HG02588 (cell line): ENCODE measurements around the gene RABL6.

ENCODE experiments used
- ATAC-seq: cut with Tn5 transposase; IDR thresholded peaks from one replicate; pipeline ENCODE4 v1.9.1; 2021; ENCODE audit warnings: mild to moderate bottlenecking, moderate library complexity; ENCODE audit not compliant: unreplicated experiment

RABL6 gene

GRCh38 chr9:136814725-136815421 is 7.1 kb downstream of the RABL6 start:
- ATAC-seq: no peak

GRCh38 chr9:136815422-136815782 is 7.7 kb downstream of the RABL6 start:
- no peak for ATAC-seq

GRCh38 chr9:136820971-136821825 is 13.4 kb downstream of the RABL6 start:
- ATAC-seq: no peak

DNA sequence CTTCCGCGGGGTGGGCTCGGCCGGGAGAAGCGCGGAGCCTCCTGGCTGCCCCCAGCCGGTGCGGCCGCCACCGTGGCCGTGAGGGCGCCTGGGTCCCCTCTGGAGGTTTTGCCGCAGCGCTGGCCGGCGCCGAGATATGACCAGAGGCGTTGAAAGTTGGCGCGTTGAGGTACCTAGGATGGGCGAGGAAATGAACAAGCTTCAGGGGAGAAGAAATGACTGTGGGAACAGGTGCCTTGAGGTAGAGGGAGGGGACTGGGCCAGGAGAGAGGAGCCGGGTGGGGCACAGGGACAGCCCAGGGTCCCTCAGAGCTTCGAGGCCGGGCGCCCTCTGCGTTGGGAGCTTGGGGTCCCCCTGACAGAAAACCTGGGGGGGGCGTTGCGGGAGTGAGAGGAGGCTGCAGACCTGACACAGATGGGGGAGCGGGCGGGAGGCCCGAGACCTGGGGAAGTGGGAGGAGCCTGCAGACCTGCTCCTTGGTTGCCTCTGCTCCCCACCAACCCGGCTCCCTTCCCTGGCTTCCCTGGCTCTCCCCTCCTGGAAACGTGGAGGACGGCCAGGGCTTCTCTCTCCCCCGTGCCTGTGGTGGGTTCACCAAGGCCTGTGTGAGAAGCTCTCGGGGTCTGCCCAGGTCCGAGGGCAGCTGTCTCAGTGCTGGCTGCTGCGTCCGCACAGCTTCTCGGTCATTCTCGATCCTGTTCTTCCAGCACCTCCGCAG is 14.2 kb downstream of the RABL6 start:
- ATAC-seq: no peak

DNA sequence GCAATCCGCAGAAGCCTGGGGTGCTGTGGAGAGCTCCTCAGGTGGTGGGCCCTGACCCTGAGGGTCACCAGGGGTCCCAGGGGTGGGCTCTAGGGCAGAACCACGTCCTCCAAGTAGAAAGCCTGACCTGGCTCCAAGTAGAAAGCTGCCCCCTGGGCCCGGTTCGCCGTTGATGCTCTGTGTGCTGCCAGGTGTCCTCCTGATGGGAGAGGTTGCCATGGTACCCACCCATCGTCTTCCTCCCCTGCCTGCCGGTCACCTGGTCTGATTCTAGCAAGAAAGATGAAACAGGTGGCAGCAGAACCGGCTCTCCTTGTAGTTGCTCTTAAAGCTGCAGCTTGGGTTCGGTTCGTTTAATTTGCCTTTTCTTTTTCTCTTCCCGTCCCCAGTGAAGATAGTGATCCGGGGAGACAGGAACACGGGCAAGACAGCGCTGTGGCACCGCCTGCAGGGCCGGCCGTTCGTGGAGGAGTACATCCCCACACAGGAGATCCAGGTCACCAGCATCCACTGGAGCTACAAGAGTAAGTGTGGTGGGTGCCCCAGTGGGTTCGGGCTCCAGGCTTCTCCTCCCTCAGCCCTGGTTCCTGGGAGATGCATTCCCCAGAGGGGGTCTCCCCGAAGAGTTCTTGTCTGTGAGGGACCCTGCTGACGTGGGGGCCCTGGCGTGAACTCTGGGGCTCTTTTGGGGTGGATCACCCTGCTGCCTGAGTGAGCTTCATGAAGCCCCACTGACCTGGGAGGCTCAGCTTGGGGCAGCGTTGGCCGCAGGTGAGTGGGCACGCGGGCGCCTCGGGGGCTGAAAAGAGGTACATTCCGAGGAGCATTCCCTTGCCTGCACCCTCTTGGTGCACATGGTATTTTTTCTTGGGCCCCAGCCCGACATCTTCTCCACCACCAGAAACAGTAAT is 15.6 kb downstream of the RABL6 start:
- ATAC-seq: no peak

DNA sequence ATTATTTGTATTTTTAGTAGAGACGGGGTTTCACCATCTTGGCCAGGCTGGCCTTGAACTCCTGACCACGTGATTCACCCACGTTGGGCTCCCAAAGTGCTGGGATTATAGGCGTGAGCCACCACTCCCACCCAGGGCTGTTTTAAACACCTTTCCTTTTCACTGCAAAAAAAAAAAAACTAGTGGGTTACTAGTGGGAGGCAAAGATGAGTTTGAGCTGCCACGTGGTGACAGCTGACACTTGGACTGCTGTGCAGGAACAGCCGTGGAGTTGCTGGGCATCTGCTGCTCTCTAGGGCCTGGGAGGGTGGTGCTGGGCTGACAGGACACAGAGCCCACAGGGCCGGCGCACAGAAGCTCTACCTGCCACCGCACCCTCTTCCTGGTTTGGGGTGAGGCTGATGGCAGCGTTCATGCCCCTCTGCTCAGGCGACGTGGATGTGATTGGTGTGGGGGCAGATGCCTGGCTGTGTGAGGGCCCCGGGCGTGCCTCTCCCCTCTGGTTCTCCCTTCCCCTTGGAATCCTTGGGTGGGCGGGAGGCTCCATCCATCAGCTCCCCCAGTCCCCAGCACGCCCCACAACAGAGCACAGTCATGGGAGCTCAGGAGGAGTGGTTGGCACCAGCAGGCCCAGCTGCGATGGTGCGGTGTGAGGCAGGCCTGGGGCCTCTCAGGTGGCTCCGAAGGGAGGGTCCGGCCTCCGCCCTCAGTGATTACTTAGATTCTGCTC is 16.9 kb downstream of the RABL6 start:
- no peak for ATAC-seq

- no peak for ATAC-seq
Observed at GRCh38 chr9:136825295-136826187, 17.8 kb downstream of the RABL6 start.

GRCh38 chr9:136826188-136826541 is 18.4 kb downstream of the RABL6 start:
- no peak for ATAC-seq

GRCh38 chr9:136826703-136827582 is 19.2 kb downstream of the RABL6 start:
- ATAC-seq: no peak

GRCh38 chr9:136827794-136828473 is 20.2 kb downstream of the RABL6 start:
- ATAC-seq: no peak

DNA sequence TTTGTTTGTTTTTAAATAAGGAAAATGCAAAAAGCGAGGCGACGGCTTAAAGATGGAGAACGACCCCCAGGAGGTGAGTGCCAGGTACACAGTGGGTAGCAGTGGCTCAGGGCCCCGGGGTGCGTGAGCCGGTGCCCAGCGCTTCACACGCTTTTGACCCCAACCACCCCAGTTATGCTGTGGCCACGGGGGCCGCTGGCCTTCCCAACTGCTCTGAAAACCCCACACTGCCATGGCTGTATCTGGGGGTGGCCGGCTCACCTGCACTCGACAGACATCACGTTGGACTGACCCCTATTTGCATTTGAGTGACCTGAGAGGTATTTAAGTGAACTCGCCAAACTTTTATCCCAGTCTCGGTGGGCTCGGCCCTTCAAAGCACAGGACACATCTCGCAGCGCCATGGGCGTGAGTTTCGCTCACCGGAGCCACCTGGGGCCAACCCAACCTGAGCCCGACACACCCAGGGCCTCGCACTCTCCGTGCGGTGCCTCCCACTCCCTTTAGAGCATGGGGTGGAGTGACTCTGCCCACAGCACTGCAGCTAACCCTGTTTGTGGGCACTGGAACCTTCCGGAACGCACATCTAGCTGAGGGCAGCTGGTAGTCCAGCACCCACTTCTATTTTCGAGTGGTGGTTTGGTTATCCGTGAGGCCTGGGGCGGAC is 20.9 kb downstream of the RABL6 start:
- no peak for ATAC-seq

DNA sequence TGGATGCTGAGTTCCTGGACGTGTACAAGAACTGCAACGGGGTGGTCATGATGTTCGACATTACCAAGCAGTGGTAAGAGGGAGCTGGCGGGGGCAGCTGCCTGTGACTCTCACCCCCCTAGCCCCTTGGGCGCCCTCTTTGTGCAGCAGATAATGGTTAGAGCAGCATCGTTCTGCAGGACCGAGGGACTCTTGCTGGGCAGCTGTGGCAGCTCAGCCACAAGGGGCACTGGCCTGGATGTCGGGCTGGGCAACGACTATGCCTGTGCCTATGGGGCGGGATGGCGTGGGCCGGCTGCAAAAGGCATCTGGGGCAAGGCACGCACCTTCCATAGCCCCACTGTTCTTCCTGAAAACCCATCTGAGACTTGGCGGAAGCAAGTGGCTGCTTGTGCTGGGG is 21.7 kb downstream of the RABL6 start:
- no peak for ATAC-seq

DNA sequence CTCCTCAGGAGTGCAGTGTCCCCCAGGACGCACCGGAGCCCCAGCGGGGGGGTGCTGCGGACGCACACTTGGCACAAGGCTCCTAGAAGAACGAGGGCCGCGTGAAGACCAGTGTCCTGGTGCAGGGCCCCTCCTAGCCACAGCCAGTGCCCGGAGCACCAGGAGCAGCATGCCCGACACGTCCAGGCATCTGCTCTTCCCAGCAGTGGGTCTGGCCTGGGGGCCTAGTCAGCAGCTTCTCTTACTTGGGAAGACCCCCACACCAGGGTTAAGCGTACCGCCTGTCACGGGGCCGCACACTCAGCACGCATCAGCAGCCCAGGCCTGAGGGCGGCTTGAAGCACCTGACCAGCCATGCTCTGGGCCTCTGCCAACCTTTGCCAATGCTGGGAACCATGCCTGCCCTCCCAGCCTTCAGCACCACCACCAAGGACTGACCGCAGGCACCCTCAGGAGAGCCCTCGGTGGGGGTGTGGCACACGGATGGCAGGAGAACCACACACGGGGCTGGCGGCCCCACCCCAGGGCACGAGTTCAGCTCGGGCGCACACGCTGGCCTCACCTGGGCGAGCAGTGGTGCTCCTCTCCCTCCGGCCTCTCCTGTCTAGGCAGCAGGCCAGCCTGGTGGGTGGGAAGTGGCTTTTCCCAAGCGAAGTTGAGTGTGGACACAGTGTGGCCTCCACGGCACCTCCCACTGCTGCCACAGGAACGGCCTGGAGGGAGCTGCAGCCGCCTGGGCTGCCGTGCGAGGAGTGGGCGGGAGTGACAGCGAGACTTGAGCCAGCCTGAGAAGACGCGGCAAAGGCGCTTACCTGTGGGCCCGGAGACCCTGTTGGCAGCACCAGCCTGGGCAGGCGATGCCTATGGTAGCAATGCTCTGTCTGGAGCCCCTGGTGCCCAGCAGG is 22.5 kb downstream of the RABL6 start:
- ATAC-seq: no peak

- no peak for ATAC-seq
Observed at GRCh38 chr9:136831002-136831719, 23.4 kb downstream of the RABL6 start.

GRCh38 chr9:136831720-136832104 is 24.0 kb downstream of the RABL6 start:
- no peak for ATAC-seq
